Stomach smooth muscle (tissue), 2 donors: ENCODE measurements around the gene SFXN3.
A peak's percentile ranks its signal among the peaks of the same experiment; 100 is the strongest.

ENCODE experiments used
- H3K27ac ChIP-seq: one replicate; pipeline ENCODE4 v1.7.0; 2013; ENCODE audit warnings: mild to moderate bottlenecking, low read length, inconsistent platforms
- H3K27me3 ChIP-seq, 2 donors: one replicate each; pipeline ENCODE4 v1.7.0; 2013; ENCODE audit warnings: low read length in 2 of 2; ENCODE audit not compliant: insufficient read depth in 2 of 2, control insufficient read depth in 1 of 2
- H3K36me3 ChIP-seq, 2 donors: one replicate each; pipeline ENCODE4 v1.7.0; 2013; ENCODE audit warnings: low read length in 2 of 2; ENCODE audit not compliant: control insufficient read depth in 2 of 2, insufficient read depth in 2 of 2
- H3K4me1 ChIP-seq: one replicate; pipeline ENCODE4 v1.7.0; 2013; ENCODE audit warnings: low read length; ENCODE audit not compliant: control insufficient read depth, insufficient read depth
- H3K4me3 ChIP-seq, 2 donors: one replicate each; pipeline ENCODE4 v1.7.0; 2013; ENCODE audit warnings: low read length in 2 of 2
- H3K9ac ChIP-seq, 2 donors: one replicate each; pipeline ENCODE4 v1.7.0; 2013; ENCODE audit warnings: low read length in 2 of 2, mild to moderate bottlenecking in 1 of 2
- H3K9me3 ChIP-seq, 2 donors: one replicate each; pipeline ENCODE4 v1.7.0; 2013; ENCODE audit warnings: low read length in 2 of 2; ENCODE audit not compliant: control insufficient read depth in 2 of 2
- donor health status: healthy.
- donor health status: Pancreatic carcinoma.

The SFXN3 gene

DNA sequence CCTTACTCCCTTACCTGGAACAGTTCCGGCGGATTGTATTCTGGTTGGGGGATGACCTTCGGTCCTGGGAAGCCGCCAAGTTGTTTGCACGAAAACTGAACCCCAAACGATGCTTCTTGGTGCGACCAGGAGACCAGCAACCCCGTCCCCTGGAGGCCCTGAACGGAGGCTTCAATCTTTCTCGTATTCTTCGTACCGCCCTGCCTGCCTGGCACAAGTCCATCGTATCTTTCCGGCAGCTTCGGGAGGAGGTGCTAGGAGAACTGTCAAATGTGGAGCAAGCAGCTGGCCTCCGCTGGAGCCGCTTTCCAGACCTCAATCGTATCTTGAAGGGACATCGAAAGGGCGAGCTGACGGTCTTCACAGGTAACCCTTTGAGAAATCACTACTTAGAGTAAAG is 41.9 kb upstream of the SFXN3 start:
- H3K27ac ChIP-seq: no peak overlapping the region
- H3K27me3 ChIP-seq: no peaks in the 10 kb centered on the region
- no peak overlapping the region for H3K4me3 ChIP-seq
- H3K9ac ChIP-seq: no peak overlapping the region
- peaks cover 22 to 29% of the 10 kb centered on the region in 2 donors for H3K36me3 ChIP-seq
- peaks cover 21% of the 10 kb centered on the region for H3K4me1 ChIP-seq
- H3K9me3 ChIP-seq: no peaks in the 10 kb centered on the region

DNA sequence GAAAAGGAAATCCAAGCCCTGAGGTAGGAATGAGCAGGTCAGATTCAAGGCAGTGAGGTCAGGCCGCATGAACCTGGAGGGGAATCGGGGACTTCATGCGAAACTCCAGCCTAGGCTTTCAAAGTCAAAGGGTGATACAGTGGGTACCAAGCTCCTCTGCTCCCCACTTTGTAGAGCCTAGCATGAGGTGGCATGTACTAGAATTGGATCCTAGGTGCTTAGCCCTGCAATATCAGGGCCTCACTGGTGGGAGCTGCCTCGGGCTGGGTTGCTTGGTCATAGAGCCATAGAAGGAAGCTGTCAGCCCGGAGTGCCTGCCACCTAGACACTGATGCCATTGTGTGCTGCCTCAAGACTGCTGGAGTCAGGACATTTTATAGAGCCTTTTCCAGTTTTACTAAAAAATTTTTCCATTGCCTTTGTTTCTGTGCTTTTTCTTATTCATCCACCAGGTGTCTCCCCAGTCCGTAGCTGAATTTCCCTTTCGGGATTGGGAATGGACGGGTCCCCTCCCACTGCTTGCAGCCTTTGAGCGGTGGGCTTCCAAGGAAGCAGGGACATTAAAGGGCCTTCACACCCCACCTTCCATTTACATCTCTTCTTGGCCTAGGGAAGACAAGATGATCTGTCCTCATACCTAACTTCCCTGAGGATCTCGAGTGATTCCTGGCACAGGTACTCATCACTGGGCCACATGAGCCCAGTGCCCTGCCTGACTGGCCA is 36.9 kb upstream of the SFXN3 start:
- Histone ChIP-seq H3K9ac (no peak overlapping the region), H3K9me3 (no peaks in the 10 kb centered on the region), H3K4me3 (no peak overlapping the region), H3K27me3 (no peaks in the 10 kb centered on the region), H3K4me1 (peaks cover 22% of the 10 kb centered on the region), H3K36me3 (peaks cover 22 to 25% of the 10 kb centered on the region in 2 donors), H3K27ac (no peak overlapping the region)

DNA sequence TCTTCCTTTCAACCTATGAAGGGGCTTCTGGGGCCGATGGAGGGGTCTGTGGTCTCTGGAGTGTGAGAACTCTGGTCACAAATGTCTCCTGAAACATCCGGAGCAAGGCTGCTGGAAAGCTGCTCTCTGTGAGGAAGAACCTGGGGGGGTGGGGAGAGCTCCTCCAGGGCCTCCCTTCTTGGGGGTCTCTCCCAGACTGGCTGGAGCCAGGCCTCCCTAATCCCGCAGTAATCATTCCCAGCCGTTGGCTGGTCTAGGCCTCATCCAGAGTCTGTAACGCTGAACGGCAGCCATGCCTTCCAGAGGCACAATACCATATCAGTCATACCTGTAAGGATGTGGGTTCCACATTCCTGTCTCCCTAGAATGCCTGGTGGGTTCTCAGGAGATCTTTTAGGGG is 35.9 kb upstream of the SFXN3 start:
- Histone ChIP-seq H3K9ac (peak overlapping the region in 1 of 2 donors; percentile 13), H3K4me1 (peaks cover 22% of the 10 kb centered on the region), H3K4me3 (no peak overlapping the region), H3K36me3 (peaks cover 19 to 22% of the 10 kb centered on the region in 2 donors), H3K9me3 (no peaks in the 10 kb centered on the region), H3K27ac (no peak overlapping the region), H3K27me3 (no peaks in the 10 kb centered on the region)

DNA sequence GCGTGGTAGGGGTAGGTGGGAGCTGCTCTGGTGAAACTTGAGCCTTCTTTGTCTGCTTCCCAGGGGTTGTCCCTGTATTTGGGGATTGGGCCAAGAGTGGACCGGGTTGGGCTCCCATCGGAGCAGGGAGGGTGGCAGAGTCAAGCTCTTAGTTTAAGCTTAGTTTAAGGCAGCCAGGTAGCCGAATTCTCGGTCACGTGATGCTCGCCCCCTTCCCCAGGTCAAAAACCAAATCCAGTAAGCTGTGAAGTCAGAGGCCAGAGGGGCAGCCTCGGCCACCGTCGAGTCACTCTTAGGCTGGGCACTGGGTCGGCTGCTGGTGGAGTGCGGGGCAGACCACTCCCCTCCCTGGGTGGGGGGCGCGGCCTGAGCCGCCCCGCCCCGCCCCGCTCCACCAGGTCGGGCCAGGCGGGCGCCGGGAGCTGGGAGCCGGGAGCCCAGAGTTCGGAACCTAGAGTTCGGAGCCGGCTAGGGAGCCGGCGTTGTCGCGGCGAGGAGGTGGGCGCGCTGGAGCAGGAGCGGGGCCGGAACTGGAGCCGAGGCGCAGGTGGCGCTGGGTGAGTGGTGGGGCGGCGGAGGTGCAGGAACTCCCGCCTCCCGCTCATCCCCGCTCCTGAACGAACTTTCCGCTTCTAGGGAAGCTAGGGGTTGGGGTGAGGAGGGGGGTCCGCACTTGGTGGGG is 34.2 kb upstream of the SFXN3 start:
- Histone ChIP-seq H3K9me3 (no peaks in the 10 kb centered on the region), H3K27me3 (no peaks in the 10 kb centered on the region), H3K36me3 (peaks cover 8 to 11% of the 10 kb centered on the region in 2 donors), H3K4me3 (peak overlapping the region; percentile 69 to 90), H3K27ac (peak overlapping the region; percentile 95), H3K4me1 (peaks cover 37% of the 10 kb centered on the region), H3K9ac (peak overlapping the region; percentile 68 to 81)

DNA sequence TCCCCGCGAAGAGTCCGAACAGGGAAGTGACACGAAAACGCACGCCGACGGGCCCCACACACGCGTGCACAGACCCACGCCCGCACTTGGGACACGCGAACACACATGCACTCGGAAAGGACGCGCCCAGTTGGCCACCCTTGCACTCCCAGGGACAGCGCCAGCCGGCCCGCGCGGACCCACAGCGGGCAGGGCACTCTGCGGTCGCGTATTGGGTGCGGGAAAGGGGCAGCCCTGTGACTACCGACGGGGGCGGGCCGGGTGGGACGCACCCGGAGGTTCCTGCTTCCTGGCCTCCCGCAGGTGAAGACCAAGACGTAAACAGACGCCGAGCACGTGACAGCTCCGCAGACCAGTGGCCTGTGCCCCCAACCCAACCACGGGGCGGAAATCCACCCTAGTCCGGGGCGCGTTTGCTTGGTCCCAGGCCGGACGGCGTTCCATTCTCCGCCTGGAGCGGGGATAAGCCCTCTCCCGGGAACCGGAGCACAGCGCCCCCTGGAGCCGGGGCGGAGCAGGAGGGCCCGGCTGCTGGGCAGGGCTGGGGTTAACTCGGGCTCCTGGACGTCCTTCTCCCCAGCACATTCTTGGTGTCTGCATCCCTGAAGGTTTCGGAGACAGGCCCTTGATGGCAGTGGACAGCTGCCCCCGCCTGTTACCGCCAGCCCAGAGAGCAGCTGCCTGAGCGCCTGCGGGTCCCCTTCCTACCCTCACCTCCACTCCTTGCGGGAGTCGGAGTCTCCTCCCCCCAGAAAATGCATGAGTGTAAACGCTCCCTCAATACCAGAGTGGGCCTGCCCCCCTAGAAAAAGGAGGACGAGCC is 33.5 kb upstream of the SFXN3 start:
- Histone ChIP-seq H3K27me3 (no peaks in the 10 kb centered on the region), H3K4me1 (peaks cover 44% of the 10 kb centered on the region), H3K4me3 (peak overlapping the region; percentile 69 to 90), H3K27ac (peak overlapping the region; percentile 95), H3K9ac (peak overlapping the region; percentile 68 to 81), H3K36me3 (peaks cover 8 to 11% of the 10 kb centered on the region in 2 donors), H3K9me3 (no peaks in the 10 kb centered on the region)

DNA sequence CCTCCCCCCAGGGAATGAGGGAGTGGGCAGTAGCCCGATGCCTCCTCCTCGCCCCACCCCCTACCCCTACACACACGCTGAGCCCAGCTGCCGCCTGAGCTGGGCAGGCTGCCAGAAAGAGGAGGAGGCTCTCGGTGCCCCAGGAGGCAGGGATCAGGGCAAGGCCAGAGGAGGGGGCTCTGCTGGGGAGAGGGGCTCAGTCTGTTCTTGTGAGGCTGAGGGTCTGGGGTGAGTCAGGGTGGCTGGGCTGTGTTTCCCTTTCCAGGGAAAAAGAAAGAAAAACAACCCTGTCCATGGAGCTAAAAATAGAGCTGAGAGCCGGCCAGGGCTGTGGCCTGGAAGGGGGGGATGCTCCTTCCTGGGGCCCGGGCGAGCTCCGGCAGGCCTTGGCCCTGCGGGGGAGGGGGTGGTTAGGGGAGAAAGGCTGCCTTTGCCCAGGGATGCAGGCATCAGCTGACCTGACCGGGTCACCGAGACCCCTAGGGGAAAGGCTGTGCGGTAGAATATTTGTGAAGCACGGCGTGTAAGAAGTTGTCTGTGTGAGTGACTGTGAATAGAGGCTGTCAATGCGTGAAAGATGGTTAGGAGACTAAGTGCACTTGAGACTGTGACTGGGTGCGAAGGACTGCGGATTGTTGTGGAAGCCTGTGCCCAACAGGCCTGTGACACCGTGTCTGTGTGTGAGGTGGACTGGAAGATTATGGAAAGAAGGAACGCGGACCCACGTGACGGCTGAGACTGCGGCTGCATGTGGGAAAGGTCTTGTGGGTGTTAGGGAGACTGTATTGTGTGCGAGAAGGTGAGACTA is 32.6 kb upstream of the SFXN3 start:
- Histone ChIP-seq H3K27ac (peak overlapping the region; percentile 95), H3K27me3 (no peaks in the 10 kb centered on the region), H3K4me1 (peaks cover 52% of the 10 kb centered on the region), H3K9ac (peak overlapping the region; percentile 81 to 88), H3K36me3 (peaks cover 11 to 13% of the 10 kb centered on the region in 2 donors), H3K9me3 (no peaks in the 10 kb centered on the region), H3K4me3 (peak overlapping the region; percentile 69 to 90)

DNA sequence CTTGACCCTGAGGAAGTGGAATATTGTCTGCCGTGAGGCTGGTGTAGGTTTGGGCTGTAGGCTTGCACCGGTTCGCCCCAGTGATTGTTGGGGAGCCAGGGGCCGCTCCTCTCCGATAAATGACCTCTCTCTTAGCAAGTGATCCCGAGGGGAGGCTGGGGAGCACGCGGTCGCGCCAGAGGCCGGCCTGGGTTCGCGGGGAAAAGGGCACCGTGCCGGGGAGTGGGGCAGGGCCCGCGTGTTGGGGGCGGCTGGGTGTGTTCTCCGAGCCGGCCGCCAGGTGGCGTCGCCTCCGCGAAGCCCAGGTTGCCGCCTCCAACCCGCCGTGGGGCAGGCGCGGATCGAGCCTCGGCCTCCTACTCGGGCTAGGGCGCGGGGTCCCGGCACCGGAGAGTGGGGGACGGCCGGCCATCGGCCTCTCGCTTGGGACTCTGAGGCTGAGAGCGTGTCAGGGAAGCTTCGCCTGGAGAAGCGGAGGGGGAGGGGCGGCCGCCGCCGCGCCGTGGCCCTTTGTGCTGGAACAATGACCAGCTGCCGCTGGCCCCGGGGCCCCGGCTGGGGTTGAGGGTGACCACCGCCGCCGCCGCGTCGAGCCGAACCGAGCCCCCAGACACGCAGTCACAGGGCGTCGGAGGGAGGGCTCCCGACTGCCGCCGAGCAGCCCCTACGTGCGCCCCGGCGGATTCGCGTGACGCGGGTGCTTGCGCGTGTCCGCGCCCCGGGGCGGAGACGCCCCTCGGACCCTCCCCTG is 31.9 kb upstream of the SFXN3 start:
- Histone ChIP-seq H3K9ac (peak overlapping the region; percentile 81 to 88), H3K36me3 (peaks cover 14 to 16% of the 10 kb centered on the region in 2 donors), H3K4me1 (peaks cover 56% of the 10 kb centered on the region), H3K27ac (peak overlapping the region; percentile 95), H3K9me3 (no peaks in the 10 kb centered on the region), H3K4me3 (peak overlapping the region; percentile 69 to 90), H3K27me3 (no peaks in the 10 kb centered on the region)

DNA sequence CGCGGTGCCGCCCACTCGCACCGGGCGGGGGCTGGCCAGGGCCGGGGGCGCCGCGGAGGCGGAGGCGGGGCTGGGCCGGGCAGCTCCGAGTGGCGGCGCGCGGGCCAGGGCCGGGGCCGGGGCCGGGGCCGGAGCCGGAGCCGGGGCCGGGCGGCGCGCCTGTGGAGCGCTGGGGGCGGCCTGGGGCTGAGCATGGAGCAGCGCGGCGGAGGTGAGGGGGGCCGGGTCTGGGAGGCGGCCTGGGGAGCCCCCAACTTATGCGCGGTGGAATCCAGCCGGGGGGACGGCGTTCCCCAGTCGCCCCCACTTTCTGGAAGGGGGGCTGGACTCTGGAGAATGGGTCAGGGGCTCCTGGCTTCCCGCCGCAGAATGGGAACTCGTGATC is 31.3 kb upstream of the SFXN3 start, which contains the start of gene LZTS2:
Gene LZTS2, plus strand, starts transcription at position 67 of the 385 bp plus-strand sequence. CDS start 2,731 bp downstream, outside the sequence.
- Histone ChIP-seq H3K27me3 (no peaks in the 10 kb centered on the region), H3K9me3 (no peaks in the 10 kb centered on the region), H3K27ac (peak within 1 kb of the TSS; percentile 98), H3K9ac (peak within 1 kb of the TSS; percentile 94 to 97), H3K4me3 (peak within 1 kb of the TSS; percentile 76 to 90), H3K36me3 (peaks cover 14 to 16% of the 10 kb centered on the region in 2 donors), H3K4me1 (peaks cover 56% of the 10 kb centered on the region)

DNA sequence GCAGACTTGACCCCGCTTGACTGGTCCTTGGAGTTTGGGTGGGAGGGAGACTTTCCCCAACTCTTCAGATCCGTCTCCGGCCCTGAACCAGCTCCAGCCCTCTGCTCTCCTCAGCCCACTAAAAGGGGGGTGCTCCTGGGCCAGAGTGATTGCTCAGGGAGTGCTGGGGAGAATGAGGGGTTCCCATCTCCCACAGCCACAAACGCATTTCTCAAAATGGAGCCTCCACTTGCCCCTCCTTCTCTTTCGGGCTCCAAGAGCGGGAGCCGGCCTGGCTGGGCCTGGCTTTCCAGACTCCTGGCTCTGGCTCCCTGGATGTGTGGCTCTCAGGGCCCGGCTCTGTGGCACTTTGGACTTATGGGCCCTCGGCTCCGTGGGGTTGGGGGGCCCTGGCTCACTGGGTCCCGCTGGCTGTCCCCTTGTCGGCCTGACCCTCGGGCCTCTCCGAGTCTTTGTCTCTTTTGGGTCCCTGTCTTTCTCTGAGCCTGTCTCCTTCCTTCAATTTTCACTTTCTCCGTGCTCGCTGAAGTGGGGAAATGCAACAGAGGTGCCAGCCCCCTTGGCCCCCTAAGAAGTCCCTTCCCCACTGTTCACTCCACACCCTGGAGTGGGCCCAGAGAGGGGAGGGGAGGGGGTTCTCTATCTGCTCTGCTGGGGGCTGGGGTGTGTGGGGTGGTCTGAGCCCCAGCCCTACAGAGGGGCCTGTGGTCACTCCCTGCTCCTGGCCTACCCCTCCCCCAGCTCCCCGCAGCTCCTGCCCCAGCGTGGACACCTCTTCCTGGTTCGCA is 30.7 kb upstream of the SFXN3 start:
- Histone ChIP-seq H3K9me3 (no peaks in the 10 kb centered on the region), H3K36me3 (peaks cover 16 to 18% of the 10 kb centered on the region in 2 donors), H3K27me3 (no peaks in the 10 kb centered on the region), H3K9ac (peak overlapping the region; percentile 94 to 97), H3K4me3 (peak overlapping the region; percentile 76 to 90), H3K4me1 (peaks cover 56% of the 10 kb centered on the region), H3K27ac (peak overlapping the region; percentile 98)
